Effector memory CD4-positive, alpha-beta T cell (primary cell): ENCODE data around the gene PSAP.

ENCODE experiments used
- DNase-seq, 3 donors: peaks; one replicate each; pipeline ENCODE4 v3.0.0-alpha.2; 2020
- H3K27ac ChIP-seq: 2 replicates; pipeline ENCODE4 v1.7.0; 2013; ENCODE audit warnings: mild to moderate bottlenecking, low read length, moderate library complexity; ENCODE audit not compliant: insufficient read depth, poor library complexity, severe bottlenecking
- H3K27me3 ChIP-seq: replicated peaks from 2 replicates; pipeline ENCODE4 v1.7.0; 2013; ENCODE audit warnings: mild to moderate bottlenecking, low read length; ENCODE audit not compliant: insufficient read depth, control insufficient read depth, poor library complexity, severe bottlenecking
- H3K36me3 ChIP-seq: 2 replicates; pipeline ENCODE4 v1.7.0; 2013; ENCODE audit warnings: mild to moderate bottlenecking, low read length, moderate library complexity; ENCODE audit not compliant: control insufficient read depth, insufficient read depth
- H3K4me1 ChIP-seq: 2 replicates; pipeline ENCODE4 v1.7.0; 2013; ENCODE audit warnings: low read length, mild to moderate bottlenecking; ENCODE audit not compliant: control insufficient read depth, insufficient read depth, poor library complexity, severe bottlenecking
- H3K4me3 ChIP-seq: 2 replicates; pipeline ENCODE4 v1.7.0; 2013; ENCODE audit warnings: low read length, low read depth, mild to moderate bottlenecking; ENCODE audit not compliant: insufficient read depth, poor library complexity, severe bottlenecking
- H3K9me3 ChIP-seq: 2 replicates; pipeline ENCODE4 v1.7.0; 2013; ENCODE audit warnings: mild to moderate bottlenecking, low read length, moderate library complexity; ENCODE audit not compliant: control insufficient read depth

Gene PSAP

GRCh38 chr10:71783917-71784678 lies 67.0 kb downstream of the PSAP start:
- Histone ChIP-seq H3K4me1 (no peaks in the 10 kb centered on the region), H3K4me3 (no peak overlapping the region), H3K36me3 (no peaks in the 10 kb centered on the region), H3K9me3 (no peaks in the 10 kb centered on the region), H3K27ac (no peak overlapping the region), H3K27me3 (no peaks in the 10 kb centered on the region)
- no peak for DNase-seq

- Histone ChIP-seq H3K27ac (no peak overlapping the region), H3K4me1 (no peaks in the 10 kb centered on the region), H3K9me3 (no peaks in the 10 kb centered on the region), H3K27me3 (no peaks in the 10 kb centered on the region), H3K36me3 (no peaks in the 10 kb centered on the region), H3K4me3 (no peak overlapping the region)
- DNase-seq: no peak
Observed at GRCh38 chr10:71782917-71783490, 68.0 kb downstream of the PSAP start.

- Histone ChIP-seq H3K4me3 (no peak overlapping the region), H3K36me3 (no peaks in the 10 kb centered on the region), H3K4me1 (no peaks in the 10 kb centered on the region), H3K27me3 (no peaks in the 10 kb centered on the region), H3K27ac (no peak overlapping the region), H3K9me3 (no peaks in the 10 kb centered on the region)
- DNase-seq: no peak
Observed at GRCh38 chr10:71782221-71782916, 68.7 kb downstream of the PSAP start.

GRCh38 chr10:71780719-71781118 lies 70.3 kb downstream of the PSAP start:
- H3K36me3 ChIP-seq: no peaks in the 10 kb centered on the region
- no peaks in the 10 kb centered on the region for H3K27me3 ChIP-seq
- H3K27ac ChIP-seq: no peak overlapping the region
- peaks cover 4% of the 10 kb centered on the region for H3K4me1 ChIP-seq
- no peak for DNase-seq
- H3K4me3 ChIP-seq: no peak overlapping the region
- H3K9me3 ChIP-seq: no peaks in the 10 kb centered on the region

GRCh38 chr10:71780156-71780555 lies 70.9 kb downstream of the PSAP start:
- H3K4me3 ChIP-seq: no peak overlapping the region
- peaks cover 4% of the 10 kb centered on the region for H3K4me1 ChIP-seq
- H3K9me3 ChIP-seq: no peaks in the 10 kb centered on the region
- H3K27ac ChIP-seq: no peak overlapping the region
- H3K36me3 ChIP-seq: no peaks in the 10 kb centered on the region
- DNase-seq: no peak
- H3K27me3 ChIP-seq: no peaks in the 10 kb centered on the region

- no peak for DNase-seq
- Histone ChIP-seq H3K4me3 (no peak overlapping the region), H3K27me3 (no peaks in the 10 kb centered on the region), H3K36me3 (no peaks in the 10 kb centered on the region), H3K9me3 (no peaks in the 10 kb centered on the region), H3K4me1 (peaks cover 6% of the 10 kb centered on the region), H3K27ac (no peak overlapping the region)
Observed at GRCh38 chr10:71779641-71780040, 71.4 kb downstream of the PSAP start.

GRCh38 chr10:71778071-71778825 lies 72.8 kb downstream of the PSAP start:
- Histone ChIP-seq H3K27ac (no peak overlapping the region), H3K9me3 (no peaks in the 10 kb centered on the region), H3K4me3 (no peak overlapping the region), H3K27me3 (no peaks in the 10 kb centered on the region), H3K36me3 (no peaks in the 10 kb centered on the region), H3K4me1 (peaks cover 16% of the 10 kb centered on the region)
- DNase-seq: no peak

GRCh38 chr10:71777213-71777985 lies 73.7 kb downstream of the PSAP start:
- peaks cover 16% of the 10 kb centered on the region for H3K4me1 ChIP-seq
- no peaks in the 10 kb centered on the region for H3K36me3 ChIP-seq
- H3K27ac ChIP-seq: no peak overlapping the region
- no peaks in the 10 kb centered on the region for H3K9me3 ChIP-seq
- no peak overlapping the region for H3K4me3 ChIP-seq
- H3K27me3 ChIP-seq: no peaks in the 10 kb centered on the region
- no peak for DNase-seq

GRCh38 chr10:71776481-71776925 lies 74.5 kb downstream of the PSAP start:
- H3K36me3 ChIP-seq: no peaks in the 10 kb centered on the region
- no peaks in the 10 kb centered on the region for H3K27me3 ChIP-seq
- no peak for DNase-seq
- no peaks in the 10 kb centered on the region for H3K9me3 ChIP-seq
- H3K27ac ChIP-seq: no peak overlapping the region
- no peak overlapping the region for H3K4me3 ChIP-seq
- H3K4me1 ChIP-seq: peaks cover 16% of the 10 kb centered on the region
